ENCODE results near the gene PRUNE2.

GRCh38 chr9:76855015-76855414 is 50.9 kb downstream of the PRUNE2 start:
- TF ChIP-seq ZZZ3 (IDR thresholded peaks at IDR 0.05) (no peak), POLR2A (conservative IDR thresholded peaks at IDR 0.05) (no peak), E2F8 (IDR thresholded peaks at IDR 0.05; ENCODE audit: low read depth, partially characterized antibody) (no peak), E2F1 (CRISPR knock-in tag; IDR thresholded peaks at IDR 0.05) (no peak), ZNF24 (IDR thresholded peaks at IDR 0.05) (no peak), TAF1 (IDR thresholded peaks at IDR 0.05; ENCODE audit: control insufficient read depth, extremely low read depth, insufficient read depth, low read length, severe bottlenecking) (no peak), JUN (IDR thresholded peaks at IDR 0.05; ENCODE audit: borderline replicate concordance, low read depth, low read length) (no peak), JUN (CRISPR knock-in tag; IDR thresholded peaks at IDR 0.05; ENCODE audit: borderline replicate concordance) (no peak)

Data from K562 (cell line).